Measurements from ENCODE around the gene SLC6A13.

DNA sequence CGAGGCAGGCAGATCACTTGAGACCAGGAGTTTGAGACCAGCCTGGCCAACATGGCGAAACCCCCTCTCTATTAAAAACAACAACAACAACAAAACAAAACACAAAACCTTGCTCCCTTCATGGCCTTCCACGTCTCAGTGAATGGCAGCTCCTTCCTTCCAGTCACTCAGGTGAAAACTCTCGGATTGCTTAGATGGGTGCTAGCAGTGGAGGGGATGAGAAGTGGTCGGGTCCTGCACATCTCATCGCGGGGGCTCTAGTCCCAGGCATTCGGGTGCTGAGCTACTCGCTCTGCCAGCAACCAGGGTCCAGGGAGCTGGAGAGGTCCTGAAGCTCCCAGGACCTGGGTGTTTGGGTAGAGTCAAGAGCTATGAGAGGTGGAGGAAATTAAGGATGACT is 7.7 kb downstream of the SLC6A13 start:
- TF ChIP-seq EZH2 (IDR thresholded peaks at IDR 0.05; ENCODE audit: borderline replicate concordance, control insufficient read depth, low read depth, low read length) (no peak), CHD2 (IDR thresholded peaks at IDR 0.05; ENCODE audit: borderline replicate concordance, low read depth, low read length) (no peak), RFX5 (IDR thresholded peaks at IDR 0.05; ENCODE audit: low read depth, low read length) (no peak), MTA2 (IDR thresholded peaks at IDR 0.05; ENCODE audit: low read depth) (no peak), SRF (IDR thresholded peaks at IDR 0.05; ENCODE audit: low read depth in 2 of 2, low read length in 2 of 2) (no peak), POLR2A (IDR thresholded peaks at IDR 0.05; ENCODE audit: low read depth, low read length) (no peak)
- TF ChIP-seq, protein P1, sequence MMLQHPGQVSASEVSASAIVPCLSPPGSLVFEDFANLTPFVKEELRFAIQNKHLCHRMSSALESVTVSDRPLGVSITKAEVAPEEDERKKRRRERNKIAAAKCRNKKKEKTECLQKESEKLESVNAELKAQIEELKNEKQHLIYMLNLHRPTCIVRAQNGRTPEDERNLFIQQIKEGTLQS (IDR thresholded peaks at IDR 0.05; ENCODE audit: borderline replicate concordance, extremely low read depth, low read depth, low read length), result no peak
